IMR-90 (cell line): ENCODE results near the gene MAST3. TPM values are rescaled to one million over a fixed set of nuclear protein-coding genes. Genes with fewer than 3 reads are reported as not detected.

Experiments
- ATAC-seq: fragments of 200-7000 bp; cut with Tn5 transposase; 2 replicates; pipeline ENCODE4 v1.9.1; 2020; ENCODE audit warnings: low read depth, mild to moderate bottlenecking, moderate library complexity
- BruUV-seq: library from RNA; stranded (reverse); fragments of 400-500 nt; replicated peaks from 2 replicates; lab custom pipeline; 2021; lab: Mats Ljungman, UMichigan
- CTCF ChIA-PET: fragments of 300-600 bp; formaldehyde crosslinking; extraction: SDS; loops from one replicate; lab custom pipeline; 2021; ENCODE audit warnings: antibody characterized with exemption; lab: Yijun Ruan, JAX
- POLR2A ChIA-PET: fragments of 300-600 bp; sonication (Branson Sonifier 250); formaldehyde crosslinking; loops from one replicate; lab custom pipeline; 2022; ENCODE audit warnings: antibody characterized with exemption; ENCODE audit not compliant: unreplicated experiment; lab: Charles Lee
- DNase-seq: peaks from one replicate; pipeline ENCODE4 v3.0.0; 2013
- H2AFZ ChIP-seq: replicated peaks from 2 replicates; pipeline ENCODE3; 2013; ENCODE audit warnings: low read length, mild to moderate bottlenecking; ENCODE audit not compliant: poor library complexity
- H2AK5ac ChIP-seq: 2 replicates; pipeline ENCODE4 v1.6.1; 2013; ENCODE audit warnings: low read depth, low read length, inconsistent platforms
- H2AK9ac ChIP-seq: replicated peaks from 2 replicates; pipeline ENCODE3; 2013; ENCODE audit warnings: mild to moderate bottlenecking, low read depth, low read length, moderate library complexity; ENCODE audit not compliant: poor library complexity
- H2BK120ac ChIP-seq: 2 replicates; pipeline ENCODE4 v1.6.1; 2013; ENCODE audit warnings: low read depth, low read length, inconsistent platforms
- H2BK15ac ChIP-seq: 3 replicates; pipeline ENCODE4 v1.6.1; 2013; ENCODE audit warnings: low read depth, low read length, inconsistent platforms
- H2BK20ac ChIP-seq: 2 replicates; pipeline ENCODE4 v1.6.1; 2013; ENCODE audit warnings: low read depth, mild to moderate bottlenecking, inconsistent platforms, low read length, moderate library complexity
- H2BK5ac ChIP-seq: 2 replicates; pipeline ENCODE4 v1.6.1; 2013; ENCODE audit warnings: mild to moderate bottlenecking, low read depth, low read length, inconsistent platforms; ENCODE audit not compliant: poor library complexity, severe bottlenecking
- H3K14ac ChIP-seq: replicated peaks from 2 replicates; pipeline ENCODE4 v1.6.1; 2013; ENCODE audit warnings: low read depth, low read length, inconsistent platforms
- H3K18ac ChIP-seq: 2 replicates; pipeline ENCODE4 v1.6.1; 2013; ENCODE audit warnings: low read depth, low read length, control low read depth
- H3K23ac ChIP-seq: 2 replicates; pipeline ENCODE4 v1.6.1; 2013; ENCODE audit warnings: low read depth, low read length, inconsistent platforms
- H3K27ac ChIP-seq: 2 replicates; pipeline ENCODE4 v1.5.1; 2013; ENCODE audit warnings: mild to moderate bottlenecking, control low read depth, low read length; ENCODE audit not compliant: insufficient read depth
- H3K27me3 ChIP-seq: 2 replicates; pipeline ENCODE4 v1.6.1; 2013; ENCODE audit warnings: low read length; ENCODE audit not compliant: control insufficient read depth, insufficient read depth
- H3K36me3 ChIP-seq: 2 replicates; pipeline ENCODE4 v1.6.1; 2013; ENCODE audit warnings: low read length, mixed read lengths; ENCODE audit not compliant: control insufficient read depth, insufficient read depth
- H3K4ac ChIP-seq: 2 replicates; pipeline ENCODE4 v1.6.1; 2013; ENCODE audit warnings: low read depth, low read length, inconsistent platforms
- H3K4me1 ChIP-seq: 2 replicates; pipeline ENCODE4 v1.6.1; 2013; ENCODE audit warnings: low read length, mixed read lengths; ENCODE audit not compliant: control insufficient read depth, insufficient read depth
- H3K4me2 ChIP-seq: 2 replicates; pipeline ENCODE4 v1.6.1; 2013; ENCODE audit warnings: low read depth, mild to moderate bottlenecking, control low read depth, low read length, moderate library complexity
- H3K4me3 ChIP-seq: 2 replicates; pipeline ENCODE4 v1.5.1; 2013; ENCODE audit warnings: low read depth, mild to moderate bottlenecking, control low read depth, low read length, moderate library complexity; ENCODE audit not compliant: insufficient read depth
- H3K56ac ChIP-seq: 2 replicates; pipeline ENCODE4 v1.6.1; 2013; ENCODE audit warnings: low read length, inconsistent platforms; ENCODE audit not compliant: insufficient read depth; ENCODE audit errors: extremely low read depth
- H3K79me1 ChIP-seq, 2 experiments: 2 replicates each; pipeline ENCODE4 v1.6.1; 2013; ENCODE audit warnings: low read length in 2 of 2, inconsistent platforms in 1 of 2, low read depth in 1 of 2
- H3K9ac ChIP-seq: 2 replicates; pipeline ENCODE4 v1.6.1; 2013; ENCODE audit warnings: low read depth, low read length, control low read depth
- H3K9me1 ChIP-seq: 2 replicates; pipeline ENCODE4 v1.6.1; 2013; ENCODE audit warnings: low read length, inconsistent platforms; ENCODE audit not compliant: insufficient read depth
- H3K9me3 ChIP-seq: 2 replicates; pipeline ENCODE4 v1.6.1; 2013; ENCODE audit warnings: low read length; ENCODE audit not compliant: control insufficient read depth, insufficient read depth
- H4K20me1 ChIP-seq: 2 replicates; pipeline ENCODE4 v1.6.1; 2013; ENCODE audit warnings: low read length, inconsistent platforms; ENCODE audit not compliant: insufficient read depth
- H4K5ac ChIP-seq: 2 replicates; pipeline ENCODE4 v1.6.1; 2013; ENCODE audit warnings: mild to moderate bottlenecking, low read depth, low read length, control low read depth
- H4K8ac ChIP-seq, 2 experiments: 2 replicates each; pipeline ENCODE4 v1.6.1; 2013; ENCODE audit warnings: low read depth in 2 of 2, low read length in 2 of 2, control low read depth in 1 of 2, inconsistent platforms in 1 of 2
- H4K91ac ChIP-seq: 2 replicates; pipeline ENCODE4 v1.6.1; 2013; ENCODE audit warnings: low read depth, low read length, inconsistent platforms; ENCODE audit not compliant: insufficient read depth
- SMC3 ChIP-seq: fragments of 150-350 bp; IDR thresholded peaks from 2 replicates; pipeline ENCODE4 v1.6.1; 2016; ENCODE audit warnings: low read depth, mild to moderate bottlenecking, antibody characterized with exemption, low read length, moderate library complexity
- WGBS, 2 experiments: methylation state at CpG; one replicate each; pipeline versions ENCODE4 v1.1.5 to v1.1.7; 2013; ENCODE audit warnings: missing lambda C conversion rate in 2 of 2; ENCODE audit not compliant: insufficient read length in 1 of 2; ENCODE audit errors: extremely low coverage in 2 of 2; 5-methylcytosine and 5-hydroxymethylcytosine counted together
- dilution Hi-C: fragments of 300-500 bp; cut with HindIII; formaldehyde crosslinking; loops from one replicate; pipeline ENCODE4 v1.14.3; 2018; ENCODE audit warnings: low sequenced_read_pairs; ENCODE audit not compliant: unreplicated experiment
- in situ Hi-C: fragments of 300-500 bp; cut with MboI; formaldehyde crosslinking; loops from 3 replicates; pipeline ENCODE4 v1.14.3; 2019; ENCODE audit warnings: low sequenced_read_pairs, inconsistent platforms, mixed read lengths
- intact Hi-C: fragments of 100-400 bp; cut with micrococcal nuclease; formaldehyde crosslinking; loops from 2 replicates; pipeline ENCODE4 v1.10.0; 2022
- polyA plus RNA-seq, 3 experiments: library from polyadenylated mRNA; depleted of rRNA; stranded (reverse); fragments of >200 nt; gene quantifications; 2 replicates each; pipeline ENCODE4 v1.2.3, GENCODE V29; 2012; ENCODE audit warnings: low replicate concordance in 1 of 3
- total RNA-seq: library from RNA; depleted of rRNA; stranded (reverse); fragments of >200 nt; gene quantifications from 2 replicates; pipeline ENCODE4 v1.2.3, GENCODE V29; 2012
- TF ChIP-seq, protein P1 (sequence below): conservative IDR thresholded peaks from 2 replicates; pipeline ENCODE4 v1.5.1; 2012; ENCODE audit warnings: mild to moderate bottlenecking, low read depth, low read length, improper control_type of control experiment

The MAST3 gene
- total and polyA plus RNA-seq, 2 of the 4 experiments (the other 2 are of a cell fraction), result 1.3 to 4.3 TPM

DNA sequence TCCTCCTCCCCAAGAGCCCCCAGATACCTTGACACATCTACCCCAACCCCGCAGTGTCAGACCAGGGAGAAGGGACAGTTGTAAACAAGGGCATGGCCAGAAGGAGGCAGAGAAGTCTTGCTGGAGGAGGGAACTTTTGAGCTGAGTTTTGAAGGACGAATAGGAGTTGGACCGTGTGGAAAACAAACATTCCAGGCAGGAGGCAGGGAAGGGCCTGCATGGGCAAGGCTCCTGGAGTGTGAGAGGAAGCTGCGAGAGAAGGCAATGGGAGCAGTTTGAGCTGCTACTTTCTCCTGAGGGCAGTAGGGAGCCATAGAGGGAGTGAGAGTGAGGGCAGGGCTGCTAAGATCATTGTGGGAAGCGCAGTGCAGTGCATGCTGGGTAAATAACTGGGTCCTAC, 34.1 kb upstream of the MAST3 start:
- ChIA-PET POLR2A (no interaction called here), CTCF (interaction anchor here (0.6 kb wide), 1 partner anchor 138 kb away, joined by 3 read pairs; no protein-coding TSS in a partner anchor)
- in situ Hi-C loops, result loop anchor here (25.0 kb wide), 1 partner anchor 126 kb away; the partner anchor contains the start of gene CCDC124

More for the DNA sequence above, 34.1 kb upstream of the MAST3 start:
- no peak overlapping the region for H4K5ac ChIP-seq
- H3K56ac ChIP-seq, result no peak overlapping the region
- H3K14ac ChIP-seq, result no peak overlapping the region
- H3K18ac ChIP-seq, result no peak overlapping the region
- H4K20me1 ChIP-seq, result no peaks in the 10 kb centered on the region
- no peak overlapping the region for H3K27ac ChIP-seq
- intact Hi-C loops (no loop called here), dilution Hi-C loops (no loop called here)
- no peak overlapping the region for H2AK5ac ChIP-seq
- H3K23ac ChIP-seq, result no peak overlapping the region
- TF ChIP-seq SMC3, result no peak
- TF ChIP-seq, protein P1, sequence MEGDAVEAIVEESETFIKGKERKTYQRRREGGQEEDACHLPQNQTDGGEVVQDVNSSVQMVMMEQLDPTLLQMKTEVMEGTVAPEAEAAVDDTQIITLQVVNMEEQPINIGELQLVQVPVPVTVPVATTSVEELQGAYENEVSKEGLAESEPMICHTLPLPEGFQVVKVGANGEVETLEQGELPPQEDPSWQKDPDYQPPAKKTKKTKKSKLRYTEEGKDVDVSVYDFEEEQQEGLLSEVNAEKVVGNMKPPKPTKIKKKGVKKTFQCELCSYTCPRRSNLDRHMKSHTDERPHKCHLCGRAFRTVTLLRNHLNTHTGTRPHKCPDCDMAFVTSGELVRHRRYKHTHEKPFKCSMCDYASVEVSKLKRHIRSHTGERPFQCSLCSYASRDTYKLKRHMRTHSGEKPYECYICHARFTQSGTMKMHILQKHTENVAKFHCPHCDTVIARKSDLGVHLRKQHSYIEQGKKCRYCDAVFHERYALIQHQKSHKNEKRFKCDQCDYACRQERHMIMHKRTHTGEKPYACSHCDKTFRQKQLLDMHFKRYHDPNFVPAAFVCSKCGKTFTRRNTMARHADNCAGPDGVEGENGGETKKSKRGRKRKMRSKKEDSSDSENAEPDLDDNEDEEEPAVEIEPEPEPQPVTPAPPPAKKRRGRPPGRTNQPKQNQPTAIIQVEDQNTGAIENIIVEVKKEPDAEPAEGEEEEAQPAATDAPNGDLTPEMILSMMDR, result no peak
- H3K9ac ChIP-seq, result no peak overlapping the region
- no TSS peak for BruUV-seq
- 0 out of 2 replicates have a peak, but pooled peaks cover 2% of the 10 kb centered on the region for H3K4me1 ChIP-seq
- H4K91ac ChIP-seq, result no peak overlapping the region
- H3K4me2 ChIP-seq, result no peak overlapping the region
- ATAC-seq (no peak), DNase-seq (no peak)
- H2BK20ac ChIP-seq, result no peak overlapping the region
- H3K36me3 ChIP-seq, result no peaks in the 10 kb centered on the region
- H3K4me3 ChIP-seq, result no peak overlapping the region
- H4K8ac ChIP-seq, result no peak overlapping the region
- no peak overlapping the region for H2BK15ac ChIP-seq
- no peak overlapping the region for H2BK5ac ChIP-seq
- H3K27me3 ChIP-seq, result peaks cover 11% of the 10 kb centered on the region
- no peaks in the 10 kb centered on the region for H3K9me1 ChIP-seq
- H3K4ac ChIP-seq, result no peak overlapping the region
- 0 out of 2 replicates have a peak, but pooled peaks cover 2% of the 10 kb centered on the region for H3K9me3 ChIP-seq
- 63% methylated on average over 3 of the region's 5 CpGs; no CpG with 5 or more reads in 1 of the 2 experiments for WGBS, 2 experiments
- H2AK9ac ChIP-seq, result no peak overlapping the region
- peak overlapping the region; percentile 65 for H2AFZ ChIP-seq
- H2BK120ac ChIP-seq, result no peak overlapping the region
- H3K79me1 ChIP-seq, result no peaks in the 10 kb centered on the region
